ENCODE results near the gene BRINP2.

Gene BRINP2

GRCh38 chr1:177302357-177303044 is 131.7 kb downstream of the BRINP2 start:
- no peak overlapping the region for H3K27ac ChIP-seq
- TF ChIP-seq, protein P1, sequence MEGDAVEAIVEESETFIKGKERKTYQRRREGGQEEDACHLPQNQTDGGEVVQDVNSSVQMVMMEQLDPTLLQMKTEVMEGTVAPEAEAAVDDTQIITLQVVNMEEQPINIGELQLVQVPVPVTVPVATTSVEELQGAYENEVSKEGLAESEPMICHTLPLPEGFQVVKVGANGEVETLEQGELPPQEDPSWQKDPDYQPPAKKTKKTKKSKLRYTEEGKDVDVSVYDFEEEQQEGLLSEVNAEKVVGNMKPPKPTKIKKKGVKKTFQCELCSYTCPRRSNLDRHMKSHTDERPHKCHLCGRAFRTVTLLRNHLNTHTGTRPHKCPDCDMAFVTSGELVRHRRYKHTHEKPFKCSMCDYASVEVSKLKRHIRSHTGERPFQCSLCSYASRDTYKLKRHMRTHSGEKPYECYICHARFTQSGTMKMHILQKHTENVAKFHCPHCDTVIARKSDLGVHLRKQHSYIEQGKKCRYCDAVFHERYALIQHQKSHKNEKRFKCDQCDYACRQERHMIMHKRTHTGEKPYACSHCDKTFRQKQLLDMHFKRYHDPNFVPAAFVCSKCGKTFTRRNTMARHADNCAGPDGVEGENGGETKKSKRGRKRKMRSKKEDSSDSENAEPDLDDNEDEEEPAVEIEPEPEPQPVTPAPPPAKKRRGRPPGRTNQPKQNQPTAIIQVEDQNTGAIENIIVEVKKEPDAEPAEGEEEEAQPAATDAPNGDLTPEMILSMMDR (IDR thresholded peaks at IDR 0.05), result no peak
- TF ChIP-seq ZFX (IDR thresholded peaks at IDR 0.05; ENCODE audit: borderline replicate concordance), result no peak

GRCh38 chr1:177305040-177306018 is 134.6 kb downstream of the BRINP2 start:
- H3K27ac ChIP-seq, result no peak overlapping the region
- TF ChIP-seq, protein P1 (IDR thresholded peaks at IDR 0.05), result no peak
- TF ChIP-seq ZFX (IDR thresholded peaks at IDR 0.05; ENCODE audit: borderline replicate concordance), result no peak

DNA sequence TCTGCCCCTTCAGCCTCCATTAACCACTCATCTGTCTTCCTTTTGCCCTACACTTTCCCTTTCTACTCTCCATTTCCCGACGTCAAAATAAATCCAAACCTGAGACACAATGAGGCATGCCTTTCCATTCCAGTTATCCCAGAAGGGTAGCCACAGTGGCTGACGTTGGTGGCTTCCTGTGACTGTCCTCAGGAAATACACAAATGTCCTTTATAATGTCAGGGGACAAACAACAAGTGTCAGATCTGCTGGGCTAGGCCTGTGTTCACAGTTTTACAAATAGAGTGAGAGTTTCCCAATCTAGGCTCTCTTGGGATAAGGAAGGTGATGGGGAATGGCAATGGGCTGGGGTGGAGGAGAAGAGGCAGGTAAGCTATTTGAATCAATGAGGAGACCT is 135.3 kb downstream of the BRINP2 start:
- TF ChIP-seq, protein P1 (IDR thresholded peaks at IDR 0.05), result no peak
- no peak for TF ChIP-seq ZFX (IDR thresholded peaks at IDR 0.05; ENCODE audit: borderline replicate concordance)
- H3K27ac ChIP-seq, result no peak overlapping the region

GRCh38 chr1:177306981-177307380 is 136.2 kb downstream of the BRINP2 start:
- TF ChIP-seq, protein P1 (IDR thresholded peaks at IDR 0.05), result no peak
- TF ChIP-seq ZFX (IDR thresholded peaks at IDR 0.05; ENCODE audit: borderline replicate concordance), result no peak
- H3K27ac ChIP-seq, result no peak overlapping the region

DNA sequence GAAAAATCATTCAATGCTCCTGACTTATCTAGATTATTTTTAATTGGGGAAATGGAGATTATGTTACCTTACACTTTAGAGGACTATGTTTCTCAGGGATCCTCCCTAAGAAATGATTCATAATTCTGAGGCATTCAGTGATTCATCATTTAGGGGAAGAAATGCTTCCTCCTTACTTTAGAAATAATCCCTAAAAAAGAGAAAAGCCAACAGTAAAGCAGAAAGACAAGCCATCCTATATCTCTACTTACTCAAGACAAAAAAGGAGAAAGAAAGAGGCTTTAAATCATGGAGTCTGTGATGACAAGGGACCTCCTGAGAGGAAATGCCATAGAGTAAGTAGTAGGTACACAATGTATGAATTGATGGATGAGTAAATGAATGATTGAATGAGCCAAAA is 137.0 kb downstream of the BRINP2 start:
- TF ChIP-seq ZFX (IDR thresholded peaks at IDR 0.05; ENCODE audit: borderline replicate concordance), result no peak
- TF ChIP-seq, protein P1 (IDR thresholded peaks at IDR 0.05), result no peak
- H3K27ac ChIP-seq, result no peak overlapping the region

- no peak for TF ChIP-seq ZFX (IDR thresholded peaks at IDR 0.05; ENCODE audit: borderline replicate concordance)
- TF ChIP-seq, protein P1 (IDR thresholded peaks at IDR 0.05), result no peak
- H3K27ac ChIP-seq, result no peak overlapping the region
Observed at GRCh38 chr1:177309880-177310279, 139.1 kb downstream of the BRINP2 start.

GRCh38 chr1:177310326-177310725 is 139.6 kb downstream of the BRINP2 start:
- TF ChIP-seq ZFX (IDR thresholded peaks at IDR 0.05; ENCODE audit: borderline replicate concordance), result no peak
- TF ChIP-seq, protein P1 (IDR thresholded peaks at IDR 0.05), result no peak
- no peak overlapping the region for H3K27ac ChIP-seq

Measured in 22Rv1 (cell line).